SW480 (cell line): Measurements from ENCODE around the gene AAMDC.
"Not testable (repeated sequence)": the region's sequence is repeated elsewhere in the genome, so short reads cannot be mapped to it uniquely, and the experiment has no call there.

Experiments used
- DNase-seq: peaks from one replicate; pipeline ENCODE4 v3.0.0-alpha.2; 2016; ENCODE audit warnings: low spot score

Gene AAMDC

GRCh38 chr11:77886401-77886800, 65.5 kb downstream of the AAMDC start:
- no peak for DNase-seq

GRCh38 chr11:77889045-77889444, 68.1 kb downstream of the AAMDC start:
- DNase-seq: not testable (repeated sequence)

GRCh38 chr11:77890100-77890614, 69.2 kb downstream of the AAMDC start:
- not testable (repeated sequence) for DNase-seq

GRCh38 chr11:77890619-77891056, 69.7 kb downstream of the AAMDC start:
- DNase-seq: not testable (repeated sequence)

- DNase-seq: not testable (repeated sequence)
Observed at GRCh38 chr11:77891256-77891655, 70.3 kb downstream of the AAMDC start.

GRCh38 chr11:77891703-77892102, 70.8 kb downstream of the AAMDC start:
- DNase-seq: not testable (repeated sequence)

- DNase-seq: not testable (repeated sequence)
Observed at GRCh38 chr11:77894949-77895348, 74.0 kb downstream of the AAMDC start.

- no peak for DNase-seq
Observed at GRCh38 chr11:77908835-77909234, 87.9 kb downstream of the AAMDC start.

GRCh38 chr11:77909277-77909676, 88.3 kb downstream of the AAMDC start:
- DNase-seq: no peak

- not testable (repeated sequence) for DNase-seq
Observed at GRCh38 chr11:77910828-77911227, 89.9 kb downstream of the AAMDC start.

GRCh38 chr11:77913608-77914306, 92.8 kb downstream of the AAMDC start:
- DNase-seq: not testable (repeated sequence)

- peak; percentile 3 for DNase-seq
Observed at GRCh38 chr11:77914307-77914791, 93.4 kb downstream of the AAMDC start.

GRCh38 chr11:77917713-77918112, 96.8 kb downstream of the AAMDC start:
- DNase-seq: not testable (repeated sequence)
